ENCODE results near the gene ANGPTL3.

Gene ANGPTL3

DNA sequence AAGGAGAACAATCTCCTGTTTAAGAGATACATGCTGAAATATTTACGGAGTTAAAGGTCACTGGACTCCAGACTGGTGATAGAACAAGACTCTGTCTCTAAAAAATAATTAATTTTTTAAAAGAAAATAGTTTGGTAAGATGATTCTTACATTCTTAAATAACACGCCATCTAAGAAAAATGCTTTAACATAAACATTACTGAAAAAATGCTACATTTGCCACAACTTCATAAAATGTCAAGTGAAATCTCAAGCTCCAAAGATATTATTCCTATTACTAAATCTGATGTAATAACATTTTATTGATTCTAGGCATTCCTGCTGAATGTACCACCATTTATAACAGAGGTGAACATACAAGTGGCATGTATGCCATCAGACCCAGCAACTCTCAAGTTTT, 4.1 kb downstream of the ANGPTL3 start:
- TF ChIP-seq TCF7L2 (IDR thresholded peaks at IDR 0.05; ENCODE audit: borderline replicate concordance, low read depth, low read length) (no peak), ZNF335 (tag by site-specific recombination; conservative IDR thresholded peaks at IDR 0.05) (no peak), ZNF221 (tag by site-specific recombination; IDR thresholded peaks at IDR 0.05; ENCODE audit: borderline replicate concordance) (no peak), ZNF354C (tag by site-specific recombination; IDR thresholded peaks at IDR 0.05; ENCODE audit: borderline replicate concordance, low read depth) (no peak), HOXC10 (CRISPR knock-in tag; IDR thresholded peaks at IDR 0.05) (no peak), TSHZ1 (tag by site-specific recombination; IDR thresholded peaks at IDR 0.05; ENCODE audit: borderline replicate concordance) (no peak), ZBTB17 (tag by site-specific recombination; IDR thresholded peaks at IDR 0.05) (no peak), ZNF514 (tag by site-specific recombination; IDR thresholded peaks at IDR 0.05) (no peak), ZNF48 (tag by site-specific recombination; IDR thresholded peaks at IDR 0.05) (no peak), ZNF423 (tag by site-specific recombination; IDR thresholded peaks at IDR 0.05) (no peak), ZNF132 (tag by site-specific recombination; IDR thresholded peaks at IDR 0.05; ENCODE audit: borderline replicate concordance) (no peak), ZNF341 (tag by site-specific recombination; IDR thresholded peaks at IDR 0.05; ENCODE audit: low read depth) (no peak), TRIM28 (IDR thresholded peaks at IDR 0.05; ENCODE audit: borderline replicate concordance, low read length) (no peak)
- TF ChIP-seq, protein P1, sequence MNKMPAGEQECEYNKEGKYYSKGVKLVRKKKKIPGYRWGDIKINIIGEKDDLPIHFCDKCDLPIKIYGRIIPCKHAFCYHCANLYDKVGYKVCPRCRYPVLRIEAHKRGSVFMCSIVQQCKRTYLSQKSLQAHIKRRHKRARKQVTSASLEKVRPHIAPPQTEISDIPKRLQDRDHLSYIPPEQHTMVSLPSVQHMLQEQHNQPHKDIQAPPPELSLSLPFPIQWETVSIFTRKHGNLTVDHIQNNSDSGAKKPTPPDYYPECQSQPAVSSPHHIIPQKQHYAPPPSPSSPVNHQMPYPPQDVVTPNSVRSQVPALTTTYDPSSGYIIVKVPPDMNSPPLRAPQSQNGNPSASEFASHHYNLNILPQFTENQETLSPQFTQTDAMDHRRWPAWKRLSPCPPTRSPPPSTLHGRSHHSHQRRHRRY (tag by site-specific recombination; IDR thresholded peaks at IDR 0.05): no peak
- TF ChIP-seq, protein P2, sequence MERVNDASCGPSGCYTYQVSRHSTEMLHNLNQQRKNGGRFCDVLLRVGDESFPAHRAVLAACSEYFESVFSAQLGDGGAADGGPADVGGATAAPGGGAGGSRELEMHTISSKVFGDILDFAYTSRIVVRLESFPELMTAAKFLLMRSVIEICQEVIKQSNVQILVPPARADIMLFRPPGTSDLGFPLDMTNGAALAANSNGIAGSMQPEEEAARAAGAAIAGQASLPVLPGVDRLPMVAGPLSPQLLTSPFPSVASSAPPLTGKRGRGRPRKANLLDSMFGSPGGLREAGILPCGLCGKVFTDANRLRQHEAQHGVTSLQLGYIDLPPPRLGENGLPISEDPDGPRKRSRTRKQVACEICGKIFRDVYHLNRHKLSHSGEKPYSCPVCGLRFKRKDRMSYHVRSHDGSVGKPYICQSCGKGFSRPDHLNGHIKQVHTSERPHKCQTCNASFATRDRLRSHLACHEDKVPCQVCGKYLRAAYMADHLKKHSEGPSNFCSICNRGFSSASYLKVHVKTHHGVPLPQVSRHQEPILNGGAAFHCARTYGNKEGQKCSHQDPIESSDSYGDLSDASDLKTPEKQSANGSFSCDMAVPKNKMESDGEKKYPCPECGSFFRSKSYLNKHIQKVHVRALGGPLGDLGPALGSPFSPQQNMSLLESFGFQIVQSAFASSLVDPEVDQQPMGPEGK (tag by site-specific recombination; IDR thresholded peaks at IDR 0.05): no peak
- H3K27ac ChIP-seq (ENCODE audit: extremely low read depth, low read depth, low read length): no peak overlapping the region
- CTCF ChIA-PET: interaction anchor here (0.6 to 0.8 kb wide), 2 partner anchors 9 to 12 kb away, joined by 4 read pairs; no protein-coding TSS in a partner anchor

DNA sequence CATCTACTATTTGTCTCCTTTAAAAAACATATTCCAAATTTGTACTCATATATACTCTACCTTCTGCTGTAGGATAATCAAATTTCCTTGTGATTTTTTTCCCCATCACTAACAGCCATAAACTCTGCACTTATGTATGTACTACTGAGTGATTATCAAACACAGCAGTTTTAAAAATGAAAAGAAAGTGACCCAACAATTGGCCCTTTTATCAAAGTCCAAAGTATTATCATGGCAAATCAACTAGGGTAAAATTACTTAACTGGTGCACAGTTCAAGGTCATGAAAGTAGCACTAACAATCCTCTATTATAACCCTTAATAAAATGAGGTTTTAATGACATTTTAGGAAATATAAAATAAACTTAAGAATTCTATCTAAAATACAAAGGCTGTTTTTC, 11.6 kb downstream of the ANGPTL3 start:
- Histone ChIP-seq H3K36me3 (ENCODE audit: control insufficient read depth in 2 of 2, insufficient read depth in 1 of 2, low read length in 2 of 2) (peaks cover 0 to 4% of the 10 kb centered on the region in 2 experiments; a peak in 1 of 3 replicates), H3K9me3 (ENCODE audit: control insufficient read depth, insufficient read depth, low read depth, low read length) (no peaks in the 10 kb centered on the region), H3K27ac (ENCODE audit: extremely low read depth, low read depth, low read length) (no peak overlapping the region), H3K4me1 (ENCODE audit: control insufficient read depth, insufficient read depth, low read length) (no peaks in the 10 kb centered on the region), H3K4me3 (ENCODE audit: low read depth, low read length) (no peak overlapping the region)
- CTCF ChIA-PET: no interaction called here
- TF ChIP-seq YY1 (tag by site-specific recombination; IDR thresholded peaks at IDR 0.05): no peak
- TF ChIP-seq KLF17 (tag by site-specific recombination; IDR thresholded peaks at IDR 0.05): no peak
- TF ChIP-seq HOXC10 (CRISPR knock-in tag; IDR thresholded peaks at IDR 0.05): no peak
- no peak for TF ChIP-seq ZNF623 (tag by site-specific recombination; IDR thresholded peaks at IDR 0.05)
- TF ChIP-seq ZNF621 (tag by site-specific recombination; IDR thresholded peaks at IDR 0.05): no peak
- no peak for TF ChIP-seq ZNF184 (tag by site-specific recombination; IDR thresholded peaks at IDR 0.05)
- POLR2A ChIA-PET: no interaction called here

More for the DNA sequence above, 4.1 kb downstream of the ANGPTL3 start:
- Histone ChIP-seq H3K4me3 (ENCODE audit: low read depth, low read length) (no peak overlapping the region), H3K9me3 (ENCODE audit: control insufficient read depth, insufficient read depth, low read depth, low read length) (no peaks in the 10 kb centered on the region), H3K36me3 (ENCODE audit: control insufficient read depth in 2 of 2, insufficient read depth in 1 of 2, low read length in 2 of 2) (no peaks in the 10 kb centered on the region), H3K4me1 (ENCODE audit: control insufficient read depth, insufficient read depth, low read length) (no peaks in the 10 kb centered on the region)
- POLR2A ChIA-PET: no interaction called here

All from HEK293 (cell line).